Body of pancreas (tissue), 4 donors: Measurements from ENCODE around the gene MISP.

Experiments
- CTCF ChIP-seq, 7 experiments: fragments of 450-650 bp in 4 of 7; fragments of 200-600 bp in 3 of 7; sonication (generic) in 3 of 7; IDR thresholded peaks; one replicate each; pipeline ENCODE4 v1.5.1; 2016 to 2019; ENCODE audit warnings: antibody characterized with exemption in 7 of 7
- POLR2A ChIP-seq, 3 donors: fragments of 450-650 bp; IDR thresholded peaks; one replicate each; pipeline ENCODE4 v1.6.1; 2016; ENCODE audit warnings: antibody characterized with exemption in 3 of 3, mild to moderate bottlenecking in 2 of 3

- TF ChIP-seq CTCF (IDR thresholded peaks at IDR 0.05) (no peak), POLR2A (IDR thresholded peaks at IDR 0.05) (no peak)
Observed at GRCh38 chr19:752652-753517, 2.0 kb downstream of the MISP start.
